ENCODE measurements around the gene DOP1A. TPM values are rescaled to one million over a fixed set of nuclear protein-coding genes. Genes with fewer than 3 reads are reported as not detected.

Gene DOP1A
- total RNA-seq, 4 donors from 2014 or later = 30.6 to 43.5 (median 37.9) TPM

DNA sequence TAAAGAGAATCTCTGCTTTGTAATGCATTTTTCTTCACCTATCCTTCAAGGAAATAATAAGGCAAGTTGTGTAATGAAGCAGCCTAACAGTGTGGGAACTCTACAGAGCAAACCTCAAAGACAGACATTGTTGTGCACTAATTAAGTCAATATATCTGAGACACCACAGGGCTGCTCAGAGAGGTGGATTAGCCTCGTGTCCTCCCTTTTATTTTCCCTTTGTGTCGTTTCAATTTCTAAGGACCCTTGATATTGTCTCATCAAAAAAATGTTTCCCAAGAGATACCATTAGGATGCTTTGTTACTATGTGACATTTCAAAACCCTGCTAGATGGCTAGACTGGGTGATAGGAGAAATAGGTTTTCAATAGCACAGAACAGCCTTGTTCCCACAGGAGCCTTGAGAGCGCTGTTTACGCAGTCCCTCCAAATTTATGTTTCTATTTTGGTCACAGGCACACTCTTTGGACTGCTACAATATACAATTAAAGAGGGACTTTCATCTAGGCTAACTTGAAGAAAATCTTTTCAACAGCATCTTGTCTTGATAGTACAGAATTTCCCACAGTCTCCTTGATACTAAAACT lies 24.9 kb upstream of the DOP1A start:
- no peaks in the 10 kb centered on the region for H3K4me1 ChIP-seq
- H3K27ac ChIP-seq = no peak overlapping the region
- H3K9me3 ChIP-seq = no peaks in the 10 kb centered on the region
- DNase-seq (ENCODE audit: low spot score in 2 of 2) = no peak
- no peaks in the 10 kb centered on the region for H3K36me3 ChIP-seq
- H3K4me3 ChIP-seq = no peak overlapping the region
- H3K27me3 ChIP-seq = no peaks in the 10 kb centered on the region
- TF ChIP-seq EP300 (IDR thresholded peaks at IDR 0.05) (no peak), POLR2A (IDR thresholded peaks at IDR 0.05) (no peak)
- TF ChIP-seq, protein P1, sequence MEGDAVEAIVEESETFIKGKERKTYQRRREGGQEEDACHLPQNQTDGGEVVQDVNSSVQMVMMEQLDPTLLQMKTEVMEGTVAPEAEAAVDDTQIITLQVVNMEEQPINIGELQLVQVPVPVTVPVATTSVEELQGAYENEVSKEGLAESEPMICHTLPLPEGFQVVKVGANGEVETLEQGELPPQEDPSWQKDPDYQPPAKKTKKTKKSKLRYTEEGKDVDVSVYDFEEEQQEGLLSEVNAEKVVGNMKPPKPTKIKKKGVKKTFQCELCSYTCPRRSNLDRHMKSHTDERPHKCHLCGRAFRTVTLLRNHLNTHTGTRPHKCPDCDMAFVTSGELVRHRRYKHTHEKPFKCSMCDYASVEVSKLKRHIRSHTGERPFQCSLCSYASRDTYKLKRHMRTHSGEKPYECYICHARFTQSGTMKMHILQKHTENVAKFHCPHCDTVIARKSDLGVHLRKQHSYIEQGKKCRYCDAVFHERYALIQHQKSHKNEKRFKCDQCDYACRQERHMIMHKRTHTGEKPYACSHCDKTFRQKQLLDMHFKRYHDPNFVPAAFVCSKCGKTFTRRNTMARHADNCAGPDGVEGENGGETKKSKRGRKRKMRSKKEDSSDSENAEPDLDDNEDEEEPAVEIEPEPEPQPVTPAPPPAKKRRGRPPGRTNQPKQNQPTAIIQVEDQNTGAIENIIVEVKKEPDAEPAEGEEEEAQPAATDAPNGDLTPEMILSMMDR (IDR thresholded peaks at IDR 0.05) = no peak
- 42 to 53% methylated on average over 4 of the region's 4 CpGs for WGBS, 2 donors

DNA sequence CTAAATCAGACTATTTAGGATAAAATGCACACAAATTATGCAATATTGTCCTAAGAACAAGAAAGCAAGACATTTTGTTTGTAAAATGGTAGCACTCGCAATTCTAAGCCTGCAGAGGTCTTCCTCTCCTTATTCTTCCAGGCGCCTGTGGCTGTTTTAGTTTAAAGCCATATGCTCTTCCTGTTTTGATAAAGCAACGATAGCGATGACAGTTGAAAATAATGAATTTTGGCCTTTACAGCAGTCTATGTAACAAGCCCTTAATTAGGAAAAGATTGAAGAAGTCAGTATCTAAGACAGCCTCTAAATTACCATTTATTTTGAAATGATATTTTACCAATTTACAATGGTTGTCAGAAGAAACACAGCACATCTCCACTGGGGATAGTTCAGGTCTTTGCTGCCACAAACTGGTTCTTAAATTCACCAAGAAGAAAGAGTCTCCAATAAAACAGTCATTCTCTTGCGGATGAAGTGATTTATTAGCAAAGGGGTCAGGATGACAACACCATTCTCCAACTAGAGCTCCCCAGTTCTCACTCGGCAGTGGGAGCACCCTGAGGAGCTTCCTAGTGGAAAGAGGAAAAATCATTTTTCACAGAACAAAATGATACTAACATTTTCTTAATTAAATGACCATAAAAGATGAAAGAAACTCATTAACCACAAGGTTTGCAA lies 23.2 kb upstream of the DOP1A start:
- Histone ChIP-seq H3K9me3 (no peaks in the 10 kb centered on the region), H3K36me3 (no peaks in the 10 kb centered on the region), H3K27me3 (no peaks in the 10 kb centered on the region), H3K4me3 (no peak overlapping the region), H3K27ac (no peak overlapping the region), H3K4me1 (no peaks in the 10 kb centered on the region)
- TF ChIP-seq EP300 (IDR thresholded peaks at IDR 0.05) = no peak
- TF ChIP-seq POLR2A (IDR thresholded peaks at IDR 0.05) = no peak
- TF ChIP-seq, protein P1 (IDR thresholded peaks at IDR 0.05) = no peak
- DNase-seq (ENCODE audit: low spot score in 2 of 2) = no peak
- WGBS, 2 donors = 81 to 88% methylated on average over 6 of the region's 6 CpGs

GRCh38 chr6:83047065-83047754 lies 20.3 kb upstream of the DOP1A start:
- Histone ChIP-seq H3K9me3 (no peaks in the 10 kb centered on the region), H3K36me3 (peaks cover 0 to 3% (median 0%) of the 10 kb centered on the region in 3 donors), H3K27ac (no peak overlapping the region), H3K4me3 (no peak overlapping the region), H3K4me1 (no peaks in the 10 kb centered on the region), H3K27me3 (no peaks in the 10 kb centered on the region)
- WGBS, 2 donors = 90 to 92% methylated on average over 7 of the region's 7 CpGs
- DNase-seq (ENCODE audit: low spot score in 2 of 2) = no peak
- TF ChIP-seq, protein P1 (IDR thresholded peaks at IDR 0.05) = no peak
- no peak for TF ChIP-seq EP300 (IDR thresholded peaks at IDR 0.05)
- no peak for TF ChIP-seq POLR2A (IDR thresholded peaks at IDR 0.05)

DNA sequence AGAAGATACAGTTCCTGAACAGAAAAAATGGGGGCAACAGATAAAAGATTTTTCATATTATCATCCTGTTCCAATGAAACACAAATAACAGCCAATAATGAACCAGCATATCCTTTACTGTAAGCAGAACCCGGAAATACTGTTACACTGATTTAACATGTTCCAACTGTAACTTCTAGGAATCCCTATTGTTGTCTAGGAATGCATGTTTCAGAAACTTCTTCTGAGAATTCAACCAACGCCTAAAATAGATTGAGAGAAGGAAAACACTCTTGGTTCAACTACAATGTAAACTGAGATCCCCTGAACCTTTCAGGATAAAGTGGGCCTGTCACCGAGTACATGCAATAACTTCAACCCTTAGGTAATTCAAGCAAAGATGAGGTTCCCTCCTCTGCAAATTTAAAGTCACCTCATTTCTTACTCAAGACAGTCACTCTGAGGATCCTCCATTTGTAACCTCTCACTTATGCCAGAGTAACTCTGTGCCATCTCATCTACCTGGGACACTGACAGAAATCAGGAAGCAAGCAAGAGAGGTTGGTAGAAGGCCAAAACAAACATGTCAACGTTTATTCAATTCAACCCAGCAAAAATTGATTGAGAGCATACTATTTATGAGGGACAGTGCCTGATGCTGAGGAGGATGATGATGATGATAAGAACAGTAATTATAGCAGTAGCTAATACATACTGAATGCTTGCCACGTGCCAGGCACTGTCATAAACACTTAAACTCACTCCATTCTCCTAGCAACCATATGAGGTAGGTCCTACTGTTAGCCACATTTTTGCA lies 15.9 kb upstream of the DOP1A start:
- no peak overlapping the region for H3K27ac ChIP-seq
- TF ChIP-seq, protein P1 (IDR thresholded peaks at IDR 0.05) = no peak
- no peak for TF ChIP-seq POLR2A (IDR thresholded peaks at IDR 0.05)
- no peak for TF ChIP-seq EP300 (IDR thresholded peaks at IDR 0.05)
- DNase-seq (ENCODE audit: low spot score in 2 of 2) = no peak
- H3K4me1 ChIP-seq = peaks cover 0 to 8% (median 0%) of the 10 kb centered on the region in 4 donors
- 44 to 45% methylated on average over 5 of the region's 5 CpGs for WGBS, 2 donors
- H3K27me3 ChIP-seq = no peaks in the 10 kb centered on the region
- H3K4me3 ChIP-seq = no peak overlapping the region
- H3K36me3 ChIP-seq = peaks cover 0 to 13% (median 0%) of the 10 kb centered on the region in 3 donors
- H3K9me3 ChIP-seq = no peaks in the 10 kb centered on the region

Data from tibial nerve (tissue), 4 donors.